AG04449 (cell line): ENCODE results near the gene ZNF628.

ENCODE experiments used
- CTCF ChIA-PET: fragments of 350-600 bp; formaldehyde crosslinking; extraction: SDS; loops from one replicate; lab custom pipeline; 2021; ENCODE audit warnings: antibody characterized with exemption; lab: Yijun Ruan, JAX
- POLR2A ChIA-PET: fragments of 400-600, 350-600 bp; formaldehyde crosslinking; extraction: SDS; loops from one replicate; lab custom pipeline; 2020; ENCODE audit warnings: antibody characterized with exemption, inconsistent platforms; lab: Yijun Ruan, JAX
- DNase-seq: peaks from one replicate; pipeline ENCODE4 v3.0.0-alpha.2; 2010; ENCODE audit warnings: low read depth, low spot score
- H3K4me3 ChIP-seq: 2 replicates; pipeline ENCODE4 v1.5.1; 2011; ENCODE audit warnings: low read depth, mild to moderate bottlenecking, control low read depth, low read length
- CTCF ChIP-seq: IDR thresholded peaks from one replicate; pipeline ENCODE4 v1.5.1; 2011; ENCODE audit warnings: mild to moderate bottlenecking, moderate library complexity, low read length, control low read depth, inconsistent platforms; ENCODE audit not compliant: insufficient read depth; ENCODE audit errors: missing control alignments

Gene ZNF628

GRCh38 chr19:55503157-55503501, 26.7 kb downstream of the ZNF628 start:
- ChIA-PET POLR2A (interaction anchor here (1.1 to 1.4 kb wide), 4 partner anchors 9 to 96 kb away, joined by 4 to 10 read pairs (median 8); partner anchors contain the start of gene UBE2S), CTCF (interaction anchor here (0.8 to 13.0 kb wide), 15 partner anchors 11 to 367 kb away, joined by 3 to 241 read pairs (median 15); partner anchors contain the start of genes NAT14, SSC5D, ZNF628 and ZNF784)
- DNase-seq, result no peak
- TF ChIP-seq CTCF, result no peak
- H3K4me3 ChIP-seq, result no peak overlapping the region

- ChIA-PET POLR2A (interaction anchor here (0.6 to 1.7 kb wide), 10 partner anchors 10 to 386 kb away, joined by 3 to 11 read pairs (median 5); partner anchors contain the start of genes ISOC2, NAT14, PPP1R12C and UBE2S), CTCF (interaction anchor here (0.6 to 13.0 kb wide), 54 partner anchors 10 to 390 kb away, joined by 3 to 241 read pairs (median 5); partner anchors contain the start of genes DNAAF3, ISOC2, NAT14 and SSC5D)
- peak; percentile 99 for TF ChIP-seq CTCF
These were observed 27.3 kb downstream of the ZNF628 start for GRCh38 chr19:55503502-55504251.

GRCh38 chr19:55504252-55504603, 27.8 kb downstream of the ZNF628 start:
- POLR2A ChIA-PET, result interaction anchor here (0.6 to 1.7 kb wide), 10 partner anchors 11 to 386 kb away, joined by 3 to 11 read pairs (median 5); partner anchors contain the start of genes ISOC2, NAT14, PPP1R12C and UBE2S
- CTCF ChIA-PET, result interaction anchor here (0.6 to 13.0 kb wide), 53 partner anchors 10 to 390 kb away, joined by 3 to 241 read pairs (median 5); partner anchors contain the start of genes DNAAF3, NAT14, SSC5D and TMEM238
- peak overlapping the region; percentile 63 for H3K4me3 ChIP-seq
- no peak for TF ChIP-seq CTCF
- DNase-seq, result no peak

More at GRCh38 chr19:55503502-55504251, 27.3 kb downstream of the ZNF628 start:
- no peak for DNase-seq
- peak overlapping the region; percentile 63 for H3K4me3 ChIP-seq

GRCh38 chr19:55504981-55505380, 28.6 kb downstream of the ZNF628 start:
- ChIA-PET CTCF (interaction anchor here (0.8 to 13.0 kb wide), 31 partner anchors 9 to 391 kb away, joined by 3 to 241 read pairs (median 10); partner anchors contain the start of genes NAT14, SSC5D, TMEM238 and ZNF628), POLR2A (interaction anchor here (1.7 kb wide), 1 partner anchor 18 kb away, joined by 11 read pairs; no protein-coding TSS in a partner anchor)
- H3K4me3 ChIP-seq, result no peak overlapping the region
- DNase-seq, result no peak
- TF ChIP-seq CTCF, result no peak

GRCh38 chr19:55508120-55508519, 31.7 kb downstream of the ZNF628 start:
- DNase-seq, result no peak
- no peak overlapping the region for H3K4me3 ChIP-seq
- ChIA-PET POLR2A (interaction anchor here (0.7 kb wide), 1 partner anchor 9 kb away, joined by 3 read pairs; no protein-coding TSS in a partner anchor), CTCF (interaction anchor here (0.9 to 13.0 kb wide), 6 partner anchors 9 to 124 kb away, joined by 4 to 241 read pairs (median 8); partner anchors contain the start of gene ZNF865)
- no peak for TF ChIP-seq CTCF
